ENCODE results near the gene ZBTB20. TPM values are rescaled to one million over a fixed set of nuclear protein-coding genes. Genes with fewer than 3 reads are reported as not detected.

Gene ZBTB20
- total and polyA plus RNA-seq, 2 donors (not counting 1 experiment from before 2014, with no cell fraction given): 4.0 to 22.5 TPM

DNA sequence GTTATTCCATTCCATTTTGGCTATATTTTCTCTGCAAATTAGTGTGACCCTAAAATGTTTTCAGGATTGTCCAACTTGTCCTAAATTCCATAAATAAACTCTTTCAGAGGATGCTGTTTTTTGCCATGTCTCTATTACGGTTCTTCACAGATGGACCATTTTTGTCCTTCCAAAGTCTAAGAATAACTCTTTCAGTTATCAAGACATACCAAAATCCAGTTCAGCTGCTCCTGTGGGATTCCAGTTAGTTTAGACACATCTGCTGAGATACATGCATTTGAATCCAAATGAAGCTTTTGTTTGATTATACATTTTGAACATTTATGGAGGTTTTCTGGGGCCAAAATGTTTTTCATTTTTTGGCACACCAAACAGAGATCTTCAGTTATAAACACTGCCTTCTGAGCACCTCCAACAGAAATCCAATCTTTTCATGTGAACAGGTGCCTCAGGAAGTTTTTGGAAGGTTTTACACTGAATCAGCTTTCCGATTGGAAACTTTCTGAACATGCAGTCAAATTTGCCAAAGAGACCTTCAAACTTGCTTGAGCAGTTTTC, 772.6 kb downstream of the ZBTB20 start:
- no peak overlapping the region for H3K4me3 ChIP-seq (replicated peaks in 1 of 4; ENCODE audit: control extremely low read depth in 1 of 4, insufficient read depth in 1 of 4, low read depth in 3 of 4, low read length in 4 of 4)
- no peak for DNase-seq (ENCODE audit: low read depth in 2 of 2)
- no peaks in the 10 kb centered on the region for H3K36me3 ChIP-seq (ENCODE audit: control insufficient read depth, insufficient read depth, low read length)
- H3K4me1 ChIP-seq (ENCODE audit: control insufficient read depth, extremely low read depth, insufficient read depth, low read length): peaks cover 5% of the 10 kb centered on the region
- no peaks in the 10 kb centered on the region for H4K20me1 ChIP-seq (ENCODE audit: control insufficient read depth, extremely low read depth, insufficient read depth, low read length)
- H3K9me3 ChIP-seq (ENCODE audit: control insufficient read depth, insufficient read depth, low read depth, low read length): no peaks in the 10 kb centered on the region
- no peak overlapping the region for H2AFZ ChIP-seq (ENCODE audit: low read length)
- H3K27ac ChIP-seq (ENCODE audit: insufficient read depth, low read length): no peak overlapping the region
- no peaks in the 10 kb centered on the region for H3K79me2 ChIP-seq (ENCODE audit: control insufficient read depth, insufficient read depth, low read length)
- H3K27me3 ChIP-seq (ENCODE audit: control insufficient read depth, insufficient read depth, low read length): no peaks in the 10 kb centered on the region
- no peak for TF ChIP-seq EZH2 (IDR thresholded peaks at IDR 0.05; ENCODE audit: low read length, missing control alignments)
- H3K4me2 ChIP-seq (ENCODE audit: extremely low read depth, insufficient read depth, low read length): no peak overlapping the region
- no peak overlapping the region for H3K9ac ChIP-seq (ENCODE audit: insufficient read depth, low read length)

DNA sequence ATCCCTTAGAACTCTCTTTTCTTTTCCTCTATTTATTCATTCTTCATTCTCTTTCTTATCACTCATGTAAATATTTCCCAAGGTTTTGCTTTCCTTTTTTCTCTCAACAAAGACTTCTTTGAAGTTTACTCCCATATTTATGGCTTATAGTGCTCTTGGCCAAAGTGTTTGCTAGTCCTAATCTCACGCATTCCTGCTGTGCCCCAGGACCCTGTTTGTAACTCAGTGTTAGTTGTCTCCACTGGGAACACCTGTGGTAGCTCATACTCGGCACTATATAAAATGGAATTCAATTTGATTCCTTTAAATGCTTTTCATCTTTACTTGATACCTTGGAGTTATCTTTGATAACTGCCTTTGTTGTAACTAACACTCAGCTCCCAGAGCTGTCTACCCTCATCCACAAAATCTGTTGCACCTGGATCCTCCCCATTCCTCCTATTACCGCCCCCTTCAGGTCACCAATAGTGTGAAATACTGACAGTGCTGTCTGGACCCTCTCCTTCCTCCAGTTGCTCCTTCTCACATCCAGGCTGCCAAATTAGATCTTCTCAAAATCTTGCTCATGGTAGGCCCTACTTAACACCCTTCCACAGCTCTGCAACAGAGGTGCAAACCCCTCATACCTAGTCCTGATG, 776.4 kb downstream of the ZBTB20 start:
- H3K79me2 ChIP-seq (ENCODE audit: control insufficient read depth, insufficient read depth, low read length): no peaks in the 10 kb centered on the region
- no peaks in the 10 kb centered on the region for H3K4me1 ChIP-seq (ENCODE audit: control insufficient read depth, extremely low read depth, insufficient read depth, low read length)
- H3K9me3 ChIP-seq (ENCODE audit: control insufficient read depth, insufficient read depth, low read depth, low read length): no peaks in the 10 kb centered on the region
- H3K27ac ChIP-seq (ENCODE audit: insufficient read depth, low read length): no peak overlapping the region
- no peaks in the 10 kb centered on the region for H3K36me3 ChIP-seq (ENCODE audit: control insufficient read depth, insufficient read depth, low read length)
- H4K20me1 ChIP-seq (ENCODE audit: control insufficient read depth, extremely low read depth, insufficient read depth, low read length): no peaks in the 10 kb centered on the region
- no peak overlapping the region for H3K4me3 ChIP-seq (replicated peaks in 1 of 4; ENCODE audit: control extremely low read depth in 1 of 4, insufficient read depth in 1 of 4, low read depth in 3 of 4, low read length in 4 of 4)
- no peak overlapping the region for H3K9ac ChIP-seq (ENCODE audit: insufficient read depth, low read length)
- peak in 1 of 2 donors; percentile 21 for TF ChIP-seq CTCF (conservative IDR thresholded peaks at IDR 0.05 in 1 of 2, IDR thresholded peaks at IDR 0.05 in 1 of 2; ENCODE audit: low read depth in 1 of 2, low read length in 2 of 2)
- no peak for TF ChIP-seq EZH2 (IDR thresholded peaks at IDR 0.05; ENCODE audit: low read length, missing control alignments)
- no peaks in the 10 kb centered on the region for H3K27me3 ChIP-seq (ENCODE audit: control insufficient read depth, insufficient read depth, low read length)
- H3K4me2 ChIP-seq (ENCODE audit: extremely low read depth, insufficient read depth, low read length): no peak overlapping the region
- no peak for DNase-seq (ENCODE audit: low read depth in 2 of 2)
- no peak overlapping the region for H2AFZ ChIP-seq (ENCODE audit: low read length)

DNA sequence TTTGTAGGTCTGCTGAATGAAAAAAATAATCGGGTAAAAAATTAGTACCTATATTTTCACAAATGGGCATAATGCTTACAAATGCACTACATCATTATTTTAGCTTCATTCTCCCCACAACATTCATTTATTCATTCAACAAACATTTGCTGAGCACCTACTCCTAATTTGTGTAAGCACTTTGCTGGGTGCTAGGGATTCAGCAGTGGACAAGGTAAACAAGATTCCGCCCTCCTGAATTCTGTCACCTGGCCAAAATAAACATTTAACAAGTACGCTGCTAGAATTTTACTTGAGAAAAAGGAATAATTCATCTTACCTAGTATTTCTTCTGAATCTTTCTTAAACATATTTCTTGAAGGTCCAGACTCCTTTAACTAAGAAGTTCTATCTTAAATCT, 781.2 kb downstream of the ZBTB20 start:
- Histone ChIP-seq H3K4me3 (replicated peaks in 1 of 4; ENCODE audit: control extremely low read depth in 1 of 4, insufficient read depth in 1 of 4, low read depth in 3 of 4, low read length in 4 of 4) (no peak overlapping the region), H3K79me2 (ENCODE audit: control insufficient read depth, insufficient read depth, low read length) (no peaks in the 10 kb centered on the region), H3K4me2 (ENCODE audit: extremely low read depth, insufficient read depth, low read length) (no peak overlapping the region), H3K4me1 (ENCODE audit: control insufficient read depth, extremely low read depth, insufficient read depth, low read length) (peaks cover 8% of the 10 kb centered on the region), H2AFZ (ENCODE audit: low read length) (no peak overlapping the region), H3K36me3 (ENCODE audit: control insufficient read depth, insufficient read depth, low read length) (no peaks in the 10 kb centered on the region), H3K27ac (ENCODE audit: insufficient read depth, low read length) (no peak overlapping the region), H3K27me3 (ENCODE audit: control insufficient read depth, insufficient read depth, low read length) (no peaks in the 10 kb centered on the region), H4K20me1 (ENCODE audit: control insufficient read depth, extremely low read depth, insufficient read depth, low read length) (no peaks in the 10 kb centered on the region), H3K9ac (ENCODE audit: insufficient read depth, low read length) (no peak overlapping the region), H3K9me3 (ENCODE audit: control insufficient read depth, insufficient read depth, low read depth, low read length) (no peaks in the 10 kb centered on the region)
- peak in 1 of 2 donors; percentile 20 for DNase-seq (ENCODE audit: low read depth in 2 of 2)
- TF ChIP-seq CTCF (conservative IDR thresholded peaks at IDR 0.05 in 1 of 2, IDR thresholded peaks at IDR 0.05 in 1 of 2; ENCODE audit: low read depth in 1 of 2, low read length in 2 of 2): no peak
